ES-I3 (cell line): Measurements from ENCODE around the gene HOXC9.

Experiments used
- H3K36me3 ChIP-seq: 2 replicates; pipeline ENCODE4 v1.6.1; 2013; ENCODE audit warnings: mild to moderate bottlenecking, low read length, control low read depth, moderate library complexity; ENCODE audit not compliant: insufficient read depth
- H3K4me1 ChIP-seq: 2 replicates; pipeline ENCODE4 v1.6.1; 2013; ENCODE audit warnings: mild to moderate bottlenecking, control low read depth, low read length; ENCODE audit not compliant: insufficient read depth
- H3K9ac ChIP-seq: 2 replicates; pipeline ENCODE4 v1.6.1; 2013; ENCODE audit warnings: low read depth, mild to moderate bottlenecking, low read length, moderate library complexity
- H3K9me3 ChIP-seq: 2 replicates; pipeline ENCODE4 v1.6.1; 2013; ENCODE audit warnings: mild to moderate bottlenecking, low read length, moderate library complexity; ENCODE audit not compliant: control insufficient read depth, insufficient read depth

The HOXC9 gene

DNA sequence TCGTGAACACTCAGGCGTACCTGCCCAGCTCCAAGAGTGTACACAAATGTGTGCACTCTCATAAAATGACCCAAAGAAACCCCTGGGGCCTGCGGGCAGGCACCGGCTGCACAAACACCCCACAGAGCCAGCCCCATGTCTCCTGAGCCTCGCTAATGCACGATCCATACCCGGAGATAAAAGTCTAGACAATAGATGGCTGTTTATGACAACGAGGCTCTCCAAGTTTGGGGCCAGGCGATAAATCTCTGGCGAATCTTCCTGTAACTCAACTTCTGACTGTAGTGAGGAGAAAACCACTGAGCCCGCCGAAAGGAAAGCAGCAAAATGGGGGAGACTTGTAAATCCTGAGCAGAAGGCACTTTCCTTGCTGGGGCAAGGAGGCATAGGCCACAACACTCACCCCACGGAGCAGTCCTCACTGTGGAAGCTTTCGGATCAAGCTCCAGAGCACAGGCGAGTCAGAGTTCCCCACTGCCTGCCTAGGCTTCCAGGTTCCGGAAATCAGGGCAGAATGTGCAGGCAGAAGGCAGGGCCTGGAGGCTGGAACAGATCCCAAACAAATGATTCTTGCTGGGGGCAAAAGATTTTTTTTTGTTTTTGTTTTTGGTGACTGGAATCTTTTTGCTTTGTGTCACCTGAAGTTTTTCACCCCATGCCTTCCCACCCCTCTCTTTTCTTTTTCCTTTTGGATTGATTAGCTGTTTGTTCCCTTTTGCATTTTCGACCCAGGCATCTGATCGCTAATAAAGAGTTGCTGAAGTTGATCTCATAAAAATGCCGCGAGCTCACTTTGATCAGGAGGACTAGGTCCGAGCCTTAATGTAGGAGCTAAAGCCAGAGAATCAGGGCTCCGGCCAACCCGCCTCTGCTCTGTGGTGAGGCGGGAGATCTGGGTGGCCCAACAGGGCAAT is 31.5 kb upstream of the HOXC9 start:
- Histone ChIP-seq H3K4me1 (no peaks in the 10 kb centered on the region), H3K9me3 (no peaks in the 10 kb centered on the region), H3K9ac (no peak overlapping the region), H3K36me3 (no peaks in the 10 kb centered on the region)

DNA sequence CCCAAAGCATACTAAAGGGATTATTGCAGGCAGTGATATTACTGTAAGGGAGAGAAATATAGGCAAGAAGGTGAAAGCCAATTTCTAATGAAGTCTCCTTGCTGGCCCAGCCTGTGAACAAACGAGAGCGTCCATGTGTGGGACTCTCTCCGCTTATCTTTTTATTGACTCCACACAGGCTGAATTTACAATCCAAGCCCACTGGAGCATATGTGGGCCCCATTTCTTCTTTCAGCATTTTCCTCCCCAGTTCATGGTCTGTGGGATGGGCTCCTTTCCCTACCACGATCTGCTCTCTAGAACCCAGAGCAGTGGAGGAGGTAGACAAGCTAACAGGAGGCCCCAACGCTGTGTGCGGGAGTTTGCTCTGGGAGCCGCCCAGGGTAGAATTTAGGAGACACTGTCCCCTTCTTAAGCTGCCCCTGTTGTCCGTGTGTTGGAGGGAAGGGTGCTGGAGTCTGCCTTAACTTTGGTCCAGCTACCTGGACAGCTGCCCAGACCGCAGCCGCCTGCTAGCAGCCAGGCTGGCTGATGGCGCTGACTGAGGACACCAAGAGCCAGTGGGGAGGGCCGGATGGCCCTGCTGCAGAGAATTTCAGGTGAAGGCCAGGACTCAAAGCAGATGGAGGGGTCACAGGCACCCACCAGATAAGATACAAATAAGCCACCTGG is 30.2 kb upstream of the HOXC9 start:
- no peaks in the 10 kb centered on the region for H3K9me3 ChIP-seq
- H3K4me1 ChIP-seq = no peaks in the 10 kb centered on the region
- no peak overlapping the region for H3K9ac ChIP-seq
- no peaks in the 10 kb centered on the region for H3K36me3 ChIP-seq

- Histone ChIP-seq H3K9me3 (no peaks in the 10 kb centered on the region), H3K36me3 (no peaks in the 10 kb centered on the region), H3K4me1 (no peaks in the 10 kb centered on the region), H3K9ac (no peak overlapping the region)
Measured at GRCh38 chr12:53970451-53970850, 29.5 kb upstream of the HOXC9 start.

DNA sequence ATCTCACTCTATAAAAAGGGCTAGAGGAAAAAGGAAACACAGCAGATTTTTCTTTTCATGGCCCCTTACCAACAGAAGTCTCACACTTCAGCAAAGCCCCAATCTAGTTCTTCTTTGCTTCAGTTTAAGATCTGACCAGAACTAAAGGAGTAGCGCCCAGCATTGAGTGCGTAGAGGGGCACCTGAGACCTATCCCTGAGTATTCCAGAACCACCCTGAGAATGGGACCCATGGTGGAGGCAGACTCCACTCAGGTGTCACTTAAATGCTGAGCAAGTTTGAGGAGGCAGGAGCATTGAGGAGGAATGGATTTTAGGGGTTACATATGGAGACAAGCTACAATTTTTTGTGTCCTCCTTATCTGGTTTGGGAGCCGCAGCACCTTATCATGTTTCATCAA is 28.8 kb upstream of the HOXC9 start:
- no peaks in the 10 kb centered on the region for H3K9me3 ChIP-seq
- no peak overlapping the region for H3K9ac ChIP-seq
- H3K36me3 ChIP-seq = no peaks in the 10 kb centered on the region
- H3K4me1 ChIP-seq = no peaks in the 10 kb centered on the region

DNA sequence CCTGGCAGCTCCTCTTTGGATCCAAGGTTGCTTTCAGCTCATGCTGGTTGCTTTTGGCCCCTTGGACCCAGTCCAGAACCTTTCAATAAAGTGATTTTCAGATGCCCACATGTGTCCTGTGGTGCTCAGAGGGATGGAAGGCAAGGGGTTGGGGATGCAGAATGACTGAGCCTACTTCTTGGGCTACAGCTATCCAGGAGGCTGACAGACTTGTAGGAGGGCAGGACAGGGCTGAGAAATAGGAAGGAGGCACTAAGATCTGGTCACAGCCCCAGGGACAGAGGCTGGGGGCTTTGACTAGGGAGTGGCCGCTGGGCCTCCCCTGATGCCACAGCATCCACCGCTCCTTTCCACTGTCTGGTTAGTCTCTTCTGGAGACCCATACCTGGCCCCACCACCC is 28.3 kb upstream of the HOXC9 start:
- H3K9me3 ChIP-seq = no peaks in the 10 kb centered on the region
- no peak overlapping the region for H3K9ac ChIP-seq
- no peaks in the 10 kb centered on the region for H3K4me1 ChIP-seq
- no peaks in the 10 kb centered on the region for H3K36me3 ChIP-seq

GRCh38 chr12:53972152-53972702 is 27.7 kb upstream of the HOXC9 start:
- Histone ChIP-seq H3K9ac (no peak overlapping the region), H3K4me1 (no peaks in the 10 kb centered on the region), H3K36me3 (no peaks in the 10 kb centered on the region), H3K9me3 (no peaks in the 10 kb centered on the region)

GRCh38 chr12:53972722-53973235 is 27.2 kb upstream of the HOXC9 start, which contains the start of gene HOXC11:
TSS of gene HOXC11 (plus strand) at chr12:53973126. CDS start at chr12:53973242, 116 bp downstream.
- Histone ChIP-seq H3K9ac (peak within 1 kb of the TSS; percentile 38; the same call in 1 of the 2 replicates), H3K36me3 (no peaks in the 10 kb centered on the region), H3K4me1 (no peaks in the 10 kb centered on the region), H3K9me3 (no peaks in the 10 kb centered on the region)

DNA sequence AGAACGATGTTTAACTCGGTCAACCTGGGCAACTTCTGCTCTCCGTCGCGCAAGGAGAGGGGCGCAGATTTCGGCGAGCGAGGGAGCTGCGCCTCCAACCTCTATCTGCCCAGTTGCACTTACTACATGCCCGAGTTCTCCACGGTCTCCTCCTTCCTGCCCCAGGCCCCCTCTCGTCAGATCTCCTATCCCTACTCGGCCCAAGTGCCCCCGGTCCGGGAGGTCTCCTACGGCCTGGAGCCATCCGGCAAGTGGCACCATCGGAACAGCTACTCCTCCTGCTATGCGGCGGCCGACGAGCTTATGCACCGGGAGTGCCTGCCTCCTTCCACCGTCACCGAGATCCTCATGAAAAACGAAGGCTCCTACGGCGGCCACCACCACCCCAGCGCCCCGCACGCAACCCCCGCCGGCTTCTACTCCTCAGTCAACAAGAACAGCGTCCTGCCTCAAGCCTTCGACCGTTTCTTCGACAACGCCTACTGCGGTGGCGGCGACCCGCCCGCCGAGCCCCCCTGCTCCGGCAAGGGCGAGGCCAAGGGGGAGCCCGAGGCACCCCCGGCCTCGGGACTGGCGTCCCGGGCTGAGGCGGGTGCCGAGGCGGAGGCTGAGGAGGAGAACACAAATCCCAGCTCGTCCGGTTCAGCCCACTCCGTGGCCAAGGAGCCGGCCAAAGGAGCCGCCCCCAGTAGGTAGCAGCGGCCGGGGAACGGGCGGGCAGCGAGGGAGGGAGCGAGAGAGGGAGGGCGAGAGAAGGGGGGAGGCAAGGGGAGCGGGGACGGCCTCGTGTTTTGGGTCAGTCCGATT is 26.5 kb upstream of the HOXC9 start:
- Histone ChIP-seq H3K9ac (peak overlapping the region; percentile 38; the same call in 1 of the 2 replicates), H3K4me1 (no peaks in the 10 kb centered on the region), H3K36me3 (no peaks in the 10 kb centered on the region), H3K9me3 (no peaks in the 10 kb centered on the region)

DNA sequence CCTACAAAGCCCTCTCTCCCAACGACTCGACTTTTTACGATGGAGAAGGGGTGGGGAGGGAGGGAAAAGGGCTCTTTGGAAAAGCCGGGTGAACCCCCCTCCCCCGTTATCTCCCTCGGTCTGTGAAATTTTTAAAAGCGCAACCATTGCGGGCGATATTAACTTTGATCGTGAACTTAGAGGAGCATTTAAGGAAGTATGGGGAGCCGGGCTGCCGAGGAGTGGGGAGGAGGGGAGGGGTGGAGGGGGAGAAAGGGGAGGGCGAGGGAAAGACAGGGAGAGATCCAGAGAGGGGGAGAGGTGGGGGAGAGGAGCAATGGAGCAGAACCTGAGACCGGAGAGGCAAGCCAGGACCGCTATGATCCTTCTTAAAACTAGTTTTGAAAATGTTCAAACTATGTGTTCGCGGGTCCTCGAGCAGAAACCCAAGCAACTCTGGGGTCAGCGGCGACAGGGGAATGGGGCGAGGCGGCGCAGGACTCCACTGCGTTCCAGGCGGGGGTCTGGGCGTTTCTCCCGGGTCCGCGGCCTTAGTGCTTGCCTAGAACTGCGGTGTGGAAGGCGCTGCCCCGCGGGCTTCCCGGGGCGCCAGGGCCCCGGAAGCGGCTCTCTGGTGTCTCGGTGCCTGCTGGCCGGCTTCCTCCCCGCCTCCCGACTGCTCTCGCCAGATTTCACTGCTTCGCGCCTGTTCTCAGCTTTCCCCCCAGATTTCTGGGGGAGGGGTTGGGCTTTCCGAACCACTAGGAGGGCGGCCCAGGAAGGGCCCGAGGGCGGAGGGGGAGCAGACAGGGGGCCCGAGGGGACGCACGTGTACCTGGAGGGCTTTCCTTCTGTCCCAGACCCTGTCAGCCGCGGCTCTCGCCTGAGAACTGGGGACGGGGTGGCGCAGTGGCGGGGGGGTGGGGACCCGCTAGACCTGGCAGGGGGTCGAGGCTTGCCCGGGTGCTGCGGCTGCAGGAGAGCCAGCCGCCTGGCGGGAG is 25.6 kb upstream of the HOXC9 start, which contains the start of gene HOTAIR:
Gene HOTAIR, minus strand, starts transcription at position 871 of the 980 bp plus-strand sequence.
- Histone ChIP-seq H3K9me3 (no peaks in the 10 kb centered on the region), H3K4me1 (no peaks in the 10 kb centered on the region), H3K9ac (peak within 1 kb of the TSS; percentile 38; the same call in 1 of the 2 replicates), H3K36me3 (no peaks in the 10 kb centered on the region)

- Histone ChIP-seq H3K36me3 (no peaks in the 10 kb centered on the region), H3K9me3 (no peaks in the 10 kb centered on the region), H3K4me1 (no peaks in the 10 kb centered on the region), H3K9ac (no peak overlapping the region)
Measured at GRCh38 chr12:53975064-53975471, 24.9 kb upstream of the HOXC9 start.

- H3K4me1 ChIP-seq = no peaks in the 10 kb centered on the region
- no peak overlapping the region for H3K9ac ChIP-seq
Measured at GRCh38 chr12:53975479-53976152, 24.3 kb upstream of the HOXC9 start.

GRCh38 chr12:53976172-53976822 is 23.7 kb upstream of the HOXC9 start:
- Histone ChIP-seq H3K9ac (no peak overlapping the region), H3K36me3 (no peaks in the 10 kb centered on the region), H3K9me3 (no peaks in the 10 kb centered on the region), H3K4me1 (no peaks in the 10 kb centered on the region)

More at GRCh38 chr12:53975479-53976152, 24.3 kb upstream of the HOXC9 start:
- H3K36me3 ChIP-seq = no peaks in the 10 kb centered on the region
- H3K9me3 ChIP-seq = no peaks in the 10 kb centered on the region
